Thoracic aorta (tissue), 2 donors: ENCODE results near the gene RIT2. TPM values are rescaled to one million over a fixed set of nuclear protein-coding genes. Genes with fewer than 3 reads are reported as not detected.

Experiments used
- ATAC-seq: fragments of 150-250 bp; one replicate; pipeline ENCODE4 v1.8.0; 2017; ENCODE audit warnings: low read depth; ENCODE audit not compliant: insufficient number of reproducible peaks, low FRiP score
- DNase-seq: peaks from one replicate; pipeline ENCODE4 v3.0.0-alpha.2; 2020; ENCODE audit warnings: low spot score
- H3K27ac ChIP-seq, 2 donors: fragments of 200-600 bp; sonication (generic); 1 replicate in 1 of 2; 2 replicates in 1 of 2; pipeline ENCODE4 v1.5.1; 2016; ENCODE audit warnings: mild to moderate bottlenecking in 2 of 2, moderate library complexity in 2 of 2
- H3K27me3 ChIP-seq: fragments of 200-600 bp; sonication (generic); replicated peaks from 2 replicates; pipeline ENCODE4 v1.6.0; 2016; ENCODE audit warnings: mild to moderate bottlenecking; ENCODE audit not compliant: insufficient read depth
- H3K36me3 ChIP-seq: fragments of 200-600 bp; sonication (generic); one replicate; pipeline ENCODE4 v1.5.1; 2016
- H3K4me1 ChIP-seq, 2 donors: fragments of 200-600 bp; sonication (generic); 1 replicate in 1 of 2; 2 replicates in 1 of 2; pipeline versions ENCODE4 v1.5.1 to v1.6.0; 2016; ENCODE audit warnings: low read depth in 2 of 2, mild to moderate bottlenecking in 1 of 2; ENCODE audit not compliant: control insufficient read depth in 1 of 2
- H3K4me3 ChIP-seq: fragments of 200-600 bp; sonication (generic); 2 replicates; pipeline ENCODE4 v1.5.1; 2016; ENCODE audit warnings: mild to moderate bottlenecking
- H3K9me3 ChIP-seq: fragments of 200-600 bp; sonication (generic); 2 replicates; pipeline ENCODE4 v1.5.1; 2016
- total RNA-seq, 2 donors: library from RNA; depleted of rRNA; stranded (reverse); fragments of >200 nt; gene quantifications; one replicate each; pipeline versions ENCODE4 v1.1.0 to v1.2.3, GENCODE V29; 2016
- TF ChIP-seq, protein P1 (sequence below): fragments of 200-600 bp; sonication (generic); IDR thresholded peaks from one replicate; pipeline ENCODE4 v1.5.1; 2019; ENCODE audit warnings: antibody characterized with exemption

RIT2 gene
- total RNA-seq, 2 donors from 2014 or later: not detected

DNA sequence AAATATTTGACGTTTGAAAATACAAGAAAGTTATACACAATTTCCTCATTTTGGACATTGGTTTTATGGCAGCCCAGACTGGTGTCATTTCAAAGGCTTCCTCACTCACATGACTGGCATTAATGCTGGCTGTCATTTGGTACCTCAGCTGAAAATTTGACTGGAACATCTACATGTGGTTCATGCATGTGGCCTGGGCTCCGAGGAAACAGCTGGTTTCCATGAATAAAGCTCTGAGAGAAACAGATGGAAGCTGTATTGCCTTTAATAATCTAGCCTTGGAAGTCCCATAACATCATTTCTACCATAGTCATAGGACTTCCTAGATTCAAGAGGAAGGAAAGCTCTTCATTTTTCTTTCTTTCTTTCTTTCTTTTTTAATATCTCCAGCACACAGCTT is 42.9 kb upstream of the RIT2 start:
- TF ChIP-seq, protein P1, sequence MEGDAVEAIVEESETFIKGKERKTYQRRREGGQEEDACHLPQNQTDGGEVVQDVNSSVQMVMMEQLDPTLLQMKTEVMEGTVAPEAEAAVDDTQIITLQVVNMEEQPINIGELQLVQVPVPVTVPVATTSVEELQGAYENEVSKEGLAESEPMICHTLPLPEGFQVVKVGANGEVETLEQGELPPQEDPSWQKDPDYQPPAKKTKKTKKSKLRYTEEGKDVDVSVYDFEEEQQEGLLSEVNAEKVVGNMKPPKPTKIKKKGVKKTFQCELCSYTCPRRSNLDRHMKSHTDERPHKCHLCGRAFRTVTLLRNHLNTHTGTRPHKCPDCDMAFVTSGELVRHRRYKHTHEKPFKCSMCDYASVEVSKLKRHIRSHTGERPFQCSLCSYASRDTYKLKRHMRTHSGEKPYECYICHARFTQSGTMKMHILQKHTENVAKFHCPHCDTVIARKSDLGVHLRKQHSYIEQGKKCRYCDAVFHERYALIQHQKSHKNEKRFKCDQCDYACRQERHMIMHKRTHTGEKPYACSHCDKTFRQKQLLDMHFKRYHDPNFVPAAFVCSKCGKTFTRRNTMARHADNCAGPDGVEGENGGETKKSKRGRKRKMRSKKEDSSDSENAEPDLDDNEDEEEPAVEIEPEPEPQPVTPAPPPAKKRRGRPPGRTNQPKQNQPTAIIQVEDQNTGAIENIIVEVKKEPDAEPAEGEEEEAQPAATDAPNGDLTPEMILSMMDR: no peak
- Histone ChIP-seq H3K9me3 (no peaks in the 10 kb centered on the region), H3K4me1 (peaks cover 2 to 5% of the 10 kb centered on the region in 2 donors), H3K4me3 (no peak overlapping the region), H3K27ac (no peak overlapping the region), H3K27me3 (no peaks in the 10 kb centered on the region), H3K36me3 (no peaks in the 10 kb centered on the region)
- DNase-seq: no peak
- no peak for ATAC-seq

DNA sequence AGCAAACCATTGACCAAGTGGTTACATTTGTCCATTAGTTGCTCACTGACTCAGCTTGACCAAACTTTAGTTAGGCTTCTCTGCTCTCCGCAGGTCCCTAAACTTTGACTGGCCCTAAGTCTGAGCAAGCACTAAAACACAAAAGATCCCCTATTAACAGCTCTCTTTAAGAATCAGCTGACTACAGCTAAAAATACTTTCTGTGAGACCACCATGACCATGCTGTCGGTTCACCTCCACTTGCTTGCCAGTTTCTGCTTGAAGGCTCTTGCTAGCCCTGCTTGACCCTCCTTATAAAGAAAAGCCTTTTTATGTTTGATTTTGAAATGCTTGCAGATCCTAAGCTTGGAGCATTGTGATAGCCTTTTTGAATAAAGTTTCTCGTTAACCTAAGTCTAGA is 40.4 kb upstream of the RIT2 start:
- no peaks in the 10 kb centered on the region for H3K9me3 ChIP-seq
- no peak for DNase-seq
- TF ChIP-seq, protein P1: no peak

DNA sequence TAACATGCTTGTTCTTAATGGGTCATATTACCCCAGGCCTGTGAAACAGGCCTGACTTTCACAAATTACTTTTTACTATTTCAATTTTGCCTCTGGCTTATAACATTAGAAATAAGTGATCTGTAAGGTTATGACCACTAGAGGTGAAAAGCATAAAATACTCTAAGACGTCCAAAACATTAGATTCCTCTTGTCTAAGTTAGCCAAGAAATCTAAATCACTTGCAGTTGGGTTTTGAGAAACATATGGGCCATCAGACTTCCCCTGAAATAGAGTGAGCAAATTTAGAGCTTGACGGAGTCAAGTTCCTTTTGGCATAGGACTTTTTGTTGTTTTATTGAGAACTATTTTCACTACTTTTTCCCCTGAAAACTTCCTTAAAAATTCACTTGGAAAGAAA is 32.7 kb upstream of the RIT2 start:
- Histone ChIP-seq H3K4me3 (no peak overlapping the region), H3K9me3 (no peaks in the 10 kb centered on the region), H3K27me3 (no peaks in the 10 kb centered on the region), H3K36me3 (no peaks in the 10 kb centered on the region), H3K27ac (no peak overlapping the region), H3K4me1 (no peaks in the 10 kb centered on the region)
- no peak for DNase-seq
- TF ChIP-seq, protein P1: no peak
- ATAC-seq: no peak

More for the DNA sequence above, 40.4 kb upstream of the RIT2 start:
- H3K27ac ChIP-seq: no peak overlapping the region
- H3K4me3 ChIP-seq: no peak overlapping the region
- H3K36me3 ChIP-seq: no peaks in the 10 kb centered on the region
- ATAC-seq: no peak
- H3K27me3 ChIP-seq: no peaks in the 10 kb centered on the region
- H3K4me1 ChIP-seq: no peaks in the 10 kb centered on the region

DNA sequence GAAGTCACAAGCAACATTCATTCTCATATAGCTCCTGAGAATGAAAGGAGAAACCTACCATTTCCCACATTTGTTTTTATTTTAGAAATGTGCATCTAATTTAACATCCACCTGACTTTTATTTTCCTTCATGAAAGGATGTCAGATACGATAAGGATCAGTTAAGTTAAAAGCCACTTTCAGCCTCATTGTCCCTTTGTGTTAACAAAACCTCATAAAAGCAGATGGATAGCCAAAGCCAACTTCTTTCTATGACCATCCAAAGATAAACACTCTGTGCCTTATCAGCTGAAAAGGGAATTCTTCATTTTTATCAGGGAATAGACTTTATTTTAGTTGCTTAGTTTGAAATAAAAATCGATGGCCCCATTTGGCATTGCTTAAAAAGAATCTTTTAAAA is 25.7 kb upstream of the RIT2 start:
- H3K4me1 ChIP-seq: no peaks in the 10 kb centered on the region
- no peak overlapping the region for H3K27ac ChIP-seq
- ATAC-seq (no peak), DNase-seq (no peak)
- TF ChIP-seq, protein P1: no peak
- no peaks in the 10 kb centered on the region for H3K36me3 ChIP-seq
- no peaks in the 10 kb centered on the region for H3K9me3 ChIP-seq
- no peaks in the 10 kb centered on the region for H3K27me3 ChIP-seq
- H3K4me3 ChIP-seq: no peak overlapping the region

DNA sequence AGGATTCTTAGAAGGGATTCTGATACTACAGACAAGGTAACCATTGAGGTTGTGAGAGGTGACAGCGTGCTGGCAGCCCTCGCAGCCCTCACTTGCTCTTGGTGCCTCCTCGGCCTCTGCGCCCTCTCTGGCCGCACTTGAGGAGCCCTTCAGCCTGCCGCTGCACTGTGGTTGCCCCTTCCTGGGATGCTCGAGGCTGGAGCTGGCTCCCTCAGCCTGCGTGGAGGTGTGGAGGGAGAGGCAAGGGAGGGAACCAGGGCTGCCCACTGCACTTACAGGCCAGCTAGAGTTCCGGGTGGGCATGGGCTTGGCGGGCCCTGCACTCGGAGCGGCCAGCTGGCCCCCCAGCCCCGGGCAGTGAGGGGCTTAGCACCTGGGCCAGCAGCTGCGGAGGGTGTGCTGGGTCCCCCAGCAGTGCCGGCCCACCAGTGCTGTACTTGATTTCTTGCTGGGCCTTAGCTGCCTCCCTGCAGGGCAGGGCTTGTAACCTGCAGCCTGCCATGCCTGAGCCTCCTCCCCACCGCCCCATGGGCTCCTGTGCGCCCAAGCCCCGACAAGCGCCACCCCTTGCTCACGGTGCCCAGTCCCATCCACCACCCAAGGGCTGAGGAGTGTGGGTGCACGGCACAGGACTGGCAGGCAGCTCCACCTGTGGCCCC is 23.9 kb upstream of the RIT2 start:
- H3K4me3 ChIP-seq: no peak overlapping the region
- no peaks in the 10 kb centered on the region for H3K36me3 ChIP-seq
- TF ChIP-seq, protein P1: no peak
- H3K9me3 ChIP-seq: no peaks in the 10 kb centered on the region
- H3K27me3 ChIP-seq: no peaks in the 10 kb centered on the region
- no peaks in the 10 kb centered on the region for H3K4me1 ChIP-seq
- no peak overlapping the region for H3K27ac ChIP-seq
- DNase-seq (no peak), ATAC-seq (no peak)
